GM18873 (cell line): Measurements from ENCODE around the gene ANKRD24.
"Not testable (repeated sequence)": the region's sequence is repeated elsewhere in the genome, so short reads cannot be mapped to it uniquely, and the experiment has no call there.

Source experiments
- ATAC-seq: cut with Tn5 transposase; IDR thresholded peaks from one replicate; pipeline ENCODE4 v1.9.1; 2021; ENCODE audit warnings: mild to moderate bottlenecking, moderate library complexity, moderate number of reproducible peaks; ENCODE audit not compliant: unreplicated experiment, low FRiP score

Gene ANKRD24

GRCh38 chr19:4196587-4197148 is 14.2 kb downstream of the ANKRD24 start:
- ATAC-seq = no peak

DNA sequence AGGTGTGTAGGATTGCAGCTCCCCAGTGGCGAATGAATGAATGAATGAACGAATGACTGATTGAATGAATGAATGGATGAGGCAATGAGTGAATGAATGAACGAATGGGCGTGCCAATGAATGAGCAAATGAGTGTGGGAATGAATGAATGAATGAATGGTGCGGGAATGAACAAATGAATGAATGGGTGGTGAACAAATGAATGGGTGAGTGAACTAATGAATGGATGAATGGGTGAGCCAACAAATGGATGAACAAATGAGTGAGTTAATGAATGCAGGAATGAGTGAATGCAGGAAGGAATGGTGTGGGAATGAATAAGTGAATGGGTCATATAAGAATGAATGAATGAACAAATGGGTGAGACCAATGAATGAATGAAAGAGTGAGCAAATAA is 14.7 kb downstream of the ANKRD24 start:
- ATAC-seq = no peak

GRCh38 chr19:4197625-4198466 is 15.4 kb downstream of the ANKRD24 start:
- no peak for ATAC-seq

DNA sequence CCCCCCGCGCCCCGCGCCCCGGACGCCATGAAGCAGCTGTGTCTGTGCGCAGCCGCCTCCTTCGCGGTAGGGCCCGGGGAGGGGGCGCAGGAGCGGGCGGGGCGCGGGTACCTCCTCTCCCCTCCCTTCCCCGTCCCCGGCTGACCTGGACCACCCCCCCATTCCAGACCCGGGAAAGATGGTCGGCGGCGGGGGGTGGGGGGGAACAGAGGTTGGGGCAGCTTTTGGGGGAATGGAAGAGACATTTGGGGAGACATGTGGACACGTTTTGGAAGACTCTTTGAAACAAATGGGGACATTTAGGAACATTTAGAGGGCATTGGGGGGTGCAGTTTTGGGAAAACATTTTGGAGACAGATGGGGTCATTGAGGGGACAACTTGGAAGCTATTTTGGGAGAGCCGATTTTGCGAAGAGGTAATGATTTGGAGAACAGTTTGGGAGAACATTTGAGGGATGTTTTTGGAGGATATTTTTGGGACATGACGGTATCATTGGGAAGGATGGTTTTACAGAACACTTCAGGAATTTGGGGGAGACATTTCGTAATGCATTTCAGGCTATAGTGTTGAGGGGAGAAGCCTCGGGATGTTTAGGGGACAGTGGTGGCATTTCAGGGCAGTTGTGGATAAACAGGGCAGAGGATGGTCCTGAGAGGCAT is 16.1 kb downstream of the ANKRD24 start:
- ATAC-seq = no peak

DNA sequence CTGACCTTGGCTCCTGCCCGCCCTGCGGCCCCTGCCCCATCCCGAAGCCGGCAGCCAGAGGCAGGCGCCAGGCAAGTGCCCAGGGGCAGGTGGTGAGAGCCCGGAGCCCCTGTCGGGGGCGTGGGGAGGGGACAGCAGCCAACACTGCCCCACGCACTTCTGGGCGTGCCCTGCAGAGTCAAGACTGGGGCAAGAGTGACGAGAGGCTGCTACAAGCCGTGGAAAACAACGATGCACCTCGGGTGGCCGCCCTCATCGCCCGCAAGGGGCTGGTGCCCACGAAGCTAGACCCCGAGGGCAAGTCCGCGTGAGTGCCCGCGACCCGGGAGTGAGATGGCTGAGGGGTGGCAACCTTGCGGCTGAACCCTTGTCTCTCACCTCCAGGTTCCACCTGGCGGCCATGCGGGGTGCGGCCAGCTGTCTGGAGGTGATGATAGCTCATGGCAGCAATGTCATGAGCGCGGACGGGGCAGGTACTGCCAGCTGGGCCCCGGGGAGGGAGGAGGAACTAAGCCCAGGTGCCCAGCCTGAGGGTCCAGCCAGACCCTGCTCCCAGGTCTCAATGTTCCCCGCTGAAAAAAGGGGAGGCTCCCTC is 17.3 kb downstream of the ANKRD24 start:
- ATAC-seq = no peak

- ATAC-seq = no peak
Measured at GRCh38 chr19:4200940-4201542, 18.6 kb downstream of the ANKRD24 start.

- ATAC-seq = no peak
Measured at GRCh38 chr19:4201798-4202197, 19.3 kb downstream of the ANKRD24 start.

- ATAC-seq = no peak
Measured at GRCh38 chr19:4206818-4207484, 24.5 kb downstream of the ANKRD24 start.

DNA sequence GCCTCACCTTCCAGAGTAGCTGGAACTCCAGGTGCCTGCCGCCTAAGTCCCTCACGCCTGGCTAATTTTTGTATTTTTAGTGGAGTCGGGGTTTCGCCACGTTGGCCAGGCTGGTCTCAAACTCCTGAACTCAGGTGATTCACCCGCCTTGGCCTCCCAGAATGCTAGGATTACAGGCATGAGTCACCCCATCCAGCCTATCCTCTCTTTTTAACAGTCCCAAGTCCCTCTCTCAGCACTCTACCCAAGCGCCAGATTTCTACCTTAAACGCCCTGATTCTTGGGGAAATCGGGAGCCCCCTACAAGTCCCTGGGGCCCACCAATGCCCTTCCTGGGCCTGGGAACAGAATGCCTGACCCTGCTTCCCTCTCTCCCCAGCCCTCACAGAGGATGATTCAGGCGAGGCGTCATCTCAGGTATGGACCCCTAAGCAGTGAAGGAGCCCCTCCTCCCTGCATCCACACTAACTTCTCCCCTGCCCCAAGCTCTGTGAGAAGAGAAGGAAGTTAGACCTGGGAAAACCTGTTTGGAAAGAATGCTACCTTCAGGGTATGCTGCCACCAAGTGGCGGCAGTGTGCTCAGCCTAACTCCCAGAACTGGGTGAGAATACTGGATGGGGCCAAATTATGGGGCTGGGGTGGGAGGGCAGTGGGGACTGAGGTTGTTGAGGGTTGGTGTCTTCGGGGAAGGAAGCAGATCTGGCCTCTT is 26.1 kb downstream of the ANKRD24 start:
- ATAC-seq = no peak

DNA sequence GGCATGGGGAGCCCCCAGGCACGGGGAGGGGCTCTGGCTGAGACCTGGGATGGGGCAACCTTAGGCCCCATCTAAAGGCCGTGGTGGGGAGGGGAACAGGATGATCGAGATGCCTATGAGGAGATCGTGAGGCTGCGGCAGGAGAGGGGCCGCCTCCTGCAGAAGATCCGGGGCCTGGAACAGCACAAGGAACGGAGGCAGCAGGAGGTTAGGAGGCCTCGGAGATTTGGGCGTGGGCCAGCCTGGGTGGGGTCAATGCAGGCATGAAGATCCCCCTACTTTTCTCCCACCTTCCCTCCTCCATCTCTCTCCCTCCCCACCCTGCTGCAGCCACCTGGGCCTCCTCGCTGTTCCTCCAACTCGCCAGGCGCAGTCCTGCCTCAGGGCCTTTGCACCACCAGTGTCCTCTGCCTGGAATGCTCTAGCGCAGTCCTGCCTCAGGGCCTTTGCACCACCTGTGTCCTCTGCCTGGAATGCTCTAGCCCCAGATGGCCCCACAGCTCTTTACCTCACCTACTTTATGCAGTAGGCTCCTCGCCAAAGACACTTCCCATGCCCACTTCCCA is 27.8 kb downstream of the ANKRD24 start:
- ATAC-seq = no peak

DNA sequence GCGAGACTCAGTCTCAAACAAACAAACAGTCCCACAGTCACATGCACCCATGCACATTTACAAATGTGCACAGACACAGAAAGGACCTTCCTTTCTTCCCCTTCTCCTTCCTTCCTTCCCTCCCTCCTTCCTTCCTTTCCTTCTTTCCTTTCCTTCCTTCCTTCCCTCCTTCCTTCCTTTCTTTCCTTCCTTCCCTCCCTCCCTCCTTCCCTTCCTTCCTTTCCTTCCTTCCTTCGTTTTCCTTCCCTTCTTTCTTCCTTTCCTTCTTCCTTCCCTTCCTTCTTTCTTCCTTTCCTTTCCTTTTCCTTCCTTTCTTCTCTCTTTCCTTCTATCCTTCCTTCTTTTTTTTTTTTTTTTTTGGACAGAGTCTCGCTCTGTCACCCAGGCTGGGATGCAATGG is 30.6 kb downstream of the ANKRD24 start:
- no peak for ATAC-seq

DNA sequence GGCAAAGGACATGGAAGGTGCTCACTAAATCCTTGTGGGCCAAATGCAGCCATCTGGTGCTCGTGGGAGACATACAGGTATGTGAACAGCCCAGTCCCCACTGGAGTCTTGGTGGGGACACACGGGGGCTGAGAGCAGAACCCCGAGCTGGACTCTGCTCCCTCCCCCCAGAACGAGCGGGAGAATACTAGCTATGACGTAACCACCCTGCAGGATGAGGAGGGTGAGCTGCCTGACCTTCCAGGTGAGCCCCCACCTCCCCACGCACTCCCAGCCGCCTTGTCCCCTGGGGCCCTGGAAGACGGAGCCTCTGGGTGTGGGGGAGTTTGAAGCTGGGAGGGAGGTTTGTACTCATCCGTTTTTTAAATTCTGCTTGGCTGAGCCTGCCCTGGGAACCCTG is 33.3 kb downstream of the ANKRD24 start:
- no peak for ATAC-seq

DNA sequence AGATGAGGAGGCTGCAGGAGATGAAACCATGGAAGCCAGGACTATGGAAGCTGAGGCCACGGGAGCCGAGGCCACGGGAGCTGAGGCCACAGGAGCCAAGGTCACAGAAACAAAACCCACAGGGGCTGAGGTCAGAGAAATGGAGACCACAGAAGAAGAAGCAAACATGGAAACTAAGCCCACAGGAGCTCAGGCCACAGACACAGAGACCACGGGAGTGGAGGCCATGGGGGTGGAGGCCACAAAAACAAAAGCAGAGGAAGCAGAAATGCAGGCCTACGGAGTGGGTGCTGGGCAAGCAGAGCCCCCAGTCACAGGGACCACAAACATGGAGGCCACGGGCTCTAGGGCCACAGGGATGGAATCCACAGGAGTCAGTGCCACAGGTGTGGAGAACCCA is 34.4 kb downstream of the ANKRD24 start:
- ATAC-seq = no peak

DNA sequence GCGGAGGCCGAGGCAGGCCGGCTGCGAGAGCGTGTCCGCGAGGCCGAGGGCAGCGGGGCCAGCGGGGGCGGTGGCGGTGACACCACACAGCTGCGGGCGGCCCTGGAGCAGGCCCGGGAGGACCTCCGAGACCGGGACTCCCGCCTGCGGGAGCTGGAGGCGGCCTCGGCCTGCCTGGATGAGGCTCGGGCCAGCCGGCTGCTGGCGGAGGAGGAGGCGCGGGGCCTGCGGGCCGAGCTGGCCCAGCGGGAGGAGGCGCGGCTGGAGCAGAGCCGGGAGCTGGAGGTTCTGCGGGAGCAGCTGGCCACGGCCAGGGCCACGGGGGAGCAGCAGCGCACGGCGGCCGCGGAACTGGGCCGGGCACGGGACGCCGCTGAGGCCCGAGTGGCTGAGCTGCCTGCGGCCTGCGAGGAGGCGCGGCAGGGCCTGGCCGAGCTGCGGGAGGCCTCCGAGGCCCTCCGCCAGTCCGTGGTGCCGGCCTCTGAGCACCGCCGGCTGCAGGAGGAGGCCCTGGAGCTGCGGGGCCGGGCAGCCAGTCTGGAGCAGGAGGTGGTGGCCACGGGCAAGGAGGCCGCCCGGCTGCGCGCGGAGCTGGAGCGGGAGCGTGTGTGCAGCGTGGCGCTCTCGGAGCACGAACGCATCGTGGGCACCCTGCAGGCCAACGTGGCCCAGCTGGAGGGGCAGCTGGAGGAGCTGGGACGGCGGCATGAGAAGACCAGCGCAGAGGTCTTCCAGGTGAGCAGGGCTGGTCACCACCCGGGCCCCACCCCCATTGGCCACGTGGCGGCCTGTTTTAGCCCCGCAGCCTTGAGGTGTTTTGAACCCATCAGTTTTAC is 35.2 kb downstream of the ANKRD24 start:
- no peak for ATAC-seq

DNA sequence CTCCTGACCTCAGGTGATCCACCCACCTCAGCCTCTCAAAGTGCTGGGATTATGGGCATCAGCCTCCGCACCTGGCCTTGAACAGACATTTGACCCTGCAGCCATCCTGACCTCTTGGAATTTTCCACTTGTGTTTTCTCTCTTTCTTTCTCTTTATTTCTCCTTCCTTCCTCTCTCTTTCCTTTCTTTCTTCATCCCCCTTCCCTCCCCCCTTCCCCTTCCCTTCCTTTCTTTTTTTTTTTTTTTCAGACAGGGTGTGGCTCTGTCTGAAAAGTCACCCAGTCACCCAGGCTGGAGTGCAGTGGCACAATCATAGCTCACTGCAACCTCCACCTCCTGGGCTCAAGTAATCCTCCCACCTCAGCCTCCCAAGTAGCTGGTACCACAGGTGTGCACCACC is 36.0 kb downstream of the ANKRD24 start:
- not testable (repeated sequence) for ATAC-seq

DNA sequence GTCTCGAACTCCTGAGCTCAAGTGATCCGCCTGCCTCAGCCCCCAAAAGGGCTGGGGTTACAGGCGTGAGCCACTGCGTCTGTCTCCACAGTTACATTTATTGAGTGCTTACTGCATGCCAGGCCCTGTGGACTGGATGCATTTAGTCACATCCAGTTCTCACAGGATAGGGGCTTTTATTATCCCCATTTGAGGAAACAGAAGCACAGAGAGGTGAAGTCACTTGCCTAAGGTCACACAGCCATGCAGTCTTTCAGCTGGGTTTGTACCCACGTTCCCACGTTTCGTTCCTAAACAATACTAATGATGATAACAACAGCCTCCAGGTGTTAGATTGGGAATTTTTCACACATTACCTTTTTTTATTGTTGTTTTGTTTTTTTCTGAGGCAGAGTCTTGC is 37.7 kb downstream of the ANKRD24 start:
- ATAC-seq = no peak

DNA sequence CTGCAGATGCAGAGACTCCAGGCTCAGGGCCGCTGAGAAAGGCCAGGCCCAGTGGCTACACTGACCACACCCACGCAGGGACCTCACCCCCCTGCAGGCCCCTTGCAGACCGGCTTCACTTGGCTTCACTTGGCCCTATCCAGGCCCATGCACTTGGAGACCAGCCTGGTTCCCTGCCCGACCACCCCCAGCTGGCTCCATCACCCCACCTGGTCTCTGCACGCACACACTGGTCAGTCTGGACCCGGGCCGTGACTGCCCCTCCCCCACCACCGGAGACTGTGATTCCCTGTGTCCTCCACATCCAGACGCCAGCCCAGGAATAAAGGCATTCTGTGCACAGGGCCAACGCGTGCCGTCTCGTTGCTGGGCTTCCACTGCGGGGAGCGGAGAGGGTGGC is 42.0 kb downstream of the ANKRD24 start:
- ATAC-seq = no peak

GRCh38 chr19:4225885-4226284 is 43.4 kb downstream of the ANKRD24 start:
- no peak for ATAC-seq

GRCh38 chr19:4227771-4228170 is 45.3 kb downstream of the ANKRD24 start:
- ATAC-seq = no peak
